Neural cell (in vitro differentiated cells): ENCODE measurements around the gene NHSL1.

ENCODE experiments used
- EP300 ChIP-seq: fragments of 450-650 bp; conservative IDR thresholded peaks from 2 replicates; pipeline ENCODE4 v1.6.1; 2014; ENCODE audit warnings: antibody characterized with exemption, mild to moderate bottlenecking, moderate library complexity; ENCODE audit not compliant: poor library complexity, severe bottlenecking
- EZH2 ChIP-seq: fragments of 200-600, 300-800 bp; shearing (Covaris generic), sonication (generic); IDR thresholded peaks from 2 replicates; pipeline ENCODE4 v1.6.1; 2014; ENCODE audit warnings: antibody characterized with exemption, low read length, borderline replicate concordance, mild to moderate bottlenecking; ENCODE audit not compliant: insufficient read depth, poor library complexity, severe bottlenecking
- MXI1 ChIP-seq: fragments of 450-650 bp; conservative IDR thresholded peaks from 2 replicates; pipeline ENCODE4 v1.6.1; 2014; ENCODE audit warnings: antibody characterized with exemption, mild to moderate bottlenecking; ENCODE audit not compliant: poor library complexity, severe bottlenecking
- POLR2AphosphoS5 ChIP-seq: IDR thresholded peaks from 2 replicates; pipeline ENCODE4 v1.6.1; 2012
- RAD21 ChIP-seq: fragments of 450-650 bp; conservative IDR thresholded peaks from 2 replicates; pipeline ENCODE4 v1.6.1; 2014; ENCODE audit warnings: antibody characterized with exemption, mild to moderate bottlenecking, moderate library complexity
- SMC3 ChIP-seq: fragments of 450-650 bp; conservative IDR thresholded peaks from 2 replicates; pipeline ENCODE4 v1.6.1; 2014; ENCODE audit warnings: antibody characterized with exemption, mild to moderate bottlenecking, moderate library complexity; ENCODE audit not compliant: poor library complexity
- TAF1 ChIP-seq: IDR thresholded peaks from 2 replicates; pipeline ENCODE4 v1.6.1; 2012; ENCODE audit warnings: low read depth
- TF ChIP-seq, protein P1 (sequence below): fragments of 450-650 bp; IDR thresholded peaks from 2 replicates; pipeline ENCODE4 v1.5.1; 2014; ENCODE audit warnings: antibody characterized with exemption, mild to moderate bottlenecking, moderate library complexity; ENCODE audit not compliant: poor library complexity, severe bottlenecking
- TF ChIP-seq, protein P2 (sequence below): IDR thresholded peaks from 2 replicates; pipeline ENCODE4 v1.6.1; 2012; ENCODE audit warnings: borderline replicate concordance

DNA sequence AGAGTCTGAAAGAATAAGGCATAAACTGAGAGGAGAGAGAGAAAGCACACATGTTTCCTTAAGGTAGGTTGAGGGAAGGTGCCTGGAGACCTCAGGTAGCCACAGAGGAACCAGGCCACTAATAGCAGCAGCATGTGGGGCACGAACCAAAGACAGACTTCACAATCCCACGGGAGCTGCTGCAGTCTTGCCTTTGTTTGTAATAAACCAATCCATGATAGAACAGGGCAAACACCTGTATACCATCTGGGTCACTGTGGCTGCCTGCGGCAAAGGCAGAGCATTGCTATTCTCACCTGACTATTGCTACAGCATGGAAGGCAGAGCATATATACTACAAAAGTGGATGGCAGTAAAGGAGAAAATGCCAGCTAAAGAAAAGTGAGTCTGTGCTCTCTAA lies 59.0 kb downstream of the NHSL1 start:
- TF ChIP-seq, protein P1, sequence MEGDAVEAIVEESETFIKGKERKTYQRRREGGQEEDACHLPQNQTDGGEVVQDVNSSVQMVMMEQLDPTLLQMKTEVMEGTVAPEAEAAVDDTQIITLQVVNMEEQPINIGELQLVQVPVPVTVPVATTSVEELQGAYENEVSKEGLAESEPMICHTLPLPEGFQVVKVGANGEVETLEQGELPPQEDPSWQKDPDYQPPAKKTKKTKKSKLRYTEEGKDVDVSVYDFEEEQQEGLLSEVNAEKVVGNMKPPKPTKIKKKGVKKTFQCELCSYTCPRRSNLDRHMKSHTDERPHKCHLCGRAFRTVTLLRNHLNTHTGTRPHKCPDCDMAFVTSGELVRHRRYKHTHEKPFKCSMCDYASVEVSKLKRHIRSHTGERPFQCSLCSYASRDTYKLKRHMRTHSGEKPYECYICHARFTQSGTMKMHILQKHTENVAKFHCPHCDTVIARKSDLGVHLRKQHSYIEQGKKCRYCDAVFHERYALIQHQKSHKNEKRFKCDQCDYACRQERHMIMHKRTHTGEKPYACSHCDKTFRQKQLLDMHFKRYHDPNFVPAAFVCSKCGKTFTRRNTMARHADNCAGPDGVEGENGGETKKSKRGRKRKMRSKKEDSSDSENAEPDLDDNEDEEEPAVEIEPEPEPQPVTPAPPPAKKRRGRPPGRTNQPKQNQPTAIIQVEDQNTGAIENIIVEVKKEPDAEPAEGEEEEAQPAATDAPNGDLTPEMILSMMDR, result no peak
- TF ChIP-seq, protein P2, sequence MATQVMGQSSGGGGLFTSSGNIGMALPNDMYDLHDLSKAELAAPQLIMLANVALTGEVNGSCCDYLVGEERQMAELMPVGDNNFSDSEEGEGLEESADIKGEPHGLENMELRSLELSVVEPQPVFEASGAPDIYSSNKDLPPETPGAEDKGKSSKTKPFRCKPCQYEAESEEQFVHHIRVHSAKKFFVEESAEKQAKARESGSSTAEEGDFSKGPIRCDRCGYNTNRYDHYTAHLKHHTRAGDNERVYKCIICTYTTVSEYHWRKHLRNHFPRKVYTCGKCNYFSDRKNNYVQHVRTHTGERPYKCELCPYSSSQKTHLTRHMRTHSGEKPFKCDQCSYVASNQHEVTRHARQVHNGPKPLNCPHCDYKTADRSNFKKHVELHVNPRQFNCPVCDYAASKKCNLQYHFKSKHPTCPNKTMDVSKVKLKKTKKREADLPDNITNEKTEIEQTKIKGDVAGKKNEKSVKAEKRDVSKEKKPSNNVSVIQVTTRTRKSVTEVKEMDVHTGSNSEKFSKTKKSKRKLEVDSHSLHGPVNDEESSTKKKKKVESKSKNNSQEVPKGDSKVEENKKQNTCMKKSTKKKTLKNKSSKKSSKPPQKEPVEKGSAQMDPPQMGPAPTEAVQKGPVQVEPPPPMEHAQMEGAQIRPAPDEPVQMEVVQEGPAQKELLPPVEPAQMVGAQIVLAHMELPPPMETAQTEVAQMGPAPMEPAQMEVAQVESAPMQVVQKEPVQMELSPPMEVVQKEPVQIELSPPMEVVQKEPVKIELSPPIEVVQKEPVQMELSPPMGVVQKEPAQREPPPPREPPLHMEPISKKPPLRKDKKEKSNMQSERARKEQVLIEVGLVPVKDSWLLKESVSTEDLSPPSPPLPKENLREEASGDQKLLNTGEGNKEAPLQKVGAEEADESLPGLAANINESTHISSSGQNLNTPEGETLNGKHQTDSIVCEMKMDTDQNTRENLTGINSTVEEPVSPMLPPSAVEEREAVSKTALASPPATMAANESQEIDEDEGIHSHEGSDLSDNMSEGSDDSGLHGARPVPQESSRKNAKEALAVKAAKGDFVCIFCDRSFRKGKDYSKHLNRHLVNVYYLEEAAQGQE, result no peak
- TF ChIP-seq EZH2 (no peak), TAF1 (no peak), RAD21 (no peak), POLR2AphosphoS5 (no peak), SMC3 (no peak), EP300 (no peak), MXI1 (no peak)
